HG02840 (cell line): Measurements from ENCODE around the gene FLII.

Experiments
- ATAC-seq: cut with Tn5 transposase; IDR thresholded peaks from one replicate; pipeline ENCODE4 v1.9.1; 2021; ENCODE audit warnings: mild to moderate bottlenecking, moderate library complexity, moderate number of reproducible peaks; ENCODE audit not compliant: unreplicated experiment, low FRiP score

The FLII gene

DNA sequence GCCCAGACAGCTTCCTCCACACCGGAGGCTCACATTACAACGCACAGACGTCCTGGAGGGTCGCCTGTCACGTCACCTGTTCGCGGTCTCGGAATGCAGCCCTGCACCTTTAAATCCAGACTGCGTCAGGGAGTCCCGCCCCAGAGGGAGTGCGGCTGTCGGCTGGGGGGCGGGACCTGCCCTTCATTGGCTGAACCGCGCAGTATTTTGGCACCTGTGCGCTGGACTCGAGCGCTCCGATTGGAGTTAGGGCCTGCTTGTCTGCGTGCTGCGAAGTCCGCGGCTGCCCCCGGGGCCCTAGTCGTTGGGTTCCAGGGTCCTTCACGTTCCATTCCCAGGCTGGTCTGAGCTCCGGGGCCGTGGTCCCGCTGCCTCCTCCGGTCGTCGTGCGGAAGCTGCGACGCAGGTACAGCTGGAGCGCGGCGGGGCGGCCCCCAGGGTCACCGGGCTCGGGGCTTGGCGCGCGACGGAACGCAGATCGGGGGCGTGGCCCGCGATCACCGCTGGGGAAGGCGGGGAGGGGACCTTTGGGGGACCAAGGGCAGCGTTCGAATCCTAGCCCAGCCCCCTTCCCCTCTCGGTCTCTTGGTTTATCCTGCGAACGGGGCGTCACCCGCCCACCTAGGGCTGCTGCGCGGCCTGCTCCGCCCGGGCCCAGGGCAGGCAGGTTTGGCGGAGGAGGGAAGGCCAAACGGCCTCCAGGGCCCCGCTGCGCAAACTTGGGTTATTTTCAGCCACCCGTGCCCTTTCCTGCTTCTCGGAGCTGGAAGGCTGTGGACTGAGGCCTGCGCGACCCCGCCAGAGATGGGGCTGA lies 2.0 kb upstream of the FLII start, which contains the start of gene MIEF2:
Gene MIEF2 (plus strand): TSS at position 331 of the 814 bp plus-strand sequence. CDS start 2,059 bp downstream, outside the sequence.
- ATAC-seq, result peak; percentile 79

DNA sequence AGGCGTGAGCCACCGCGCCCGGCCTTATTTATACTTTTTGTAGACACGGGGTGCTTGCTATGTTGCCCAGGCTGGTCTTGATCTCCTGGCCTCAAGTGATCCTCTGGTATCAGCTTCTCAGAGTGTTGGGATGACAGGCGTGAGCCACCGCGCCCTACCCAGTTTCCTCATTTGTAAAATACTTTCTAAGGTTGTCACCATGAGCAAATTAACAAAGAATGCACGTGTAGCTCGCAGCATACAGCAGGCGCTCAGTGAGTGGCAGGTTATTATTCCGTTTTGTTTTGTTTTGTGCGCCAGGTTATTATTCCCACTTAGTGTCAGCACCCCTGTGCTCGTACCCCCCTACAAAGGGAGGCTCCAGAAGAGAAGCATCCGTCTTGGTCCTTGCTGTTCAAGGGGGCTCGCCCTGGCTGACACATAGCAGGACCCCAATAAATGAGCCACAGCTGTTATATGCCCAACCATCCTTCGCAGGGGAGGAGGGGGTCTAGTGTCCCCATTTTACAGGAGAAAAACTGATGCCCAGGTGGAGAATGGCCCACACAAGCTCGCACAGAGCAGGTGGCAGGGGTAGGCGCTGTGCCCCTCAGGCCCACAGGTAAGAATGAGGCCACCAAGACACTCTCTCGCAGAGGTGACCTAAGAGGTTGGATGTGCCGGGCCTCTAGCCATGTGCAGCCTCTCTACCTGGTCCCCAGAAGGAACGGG lies 1.2 kb upstream of the FLII start:
- no peak for ATAC-seq

- ATAC-seq, result no peak
These were observed 569 bp downstream of the FLII start for GRCh38 chr17:18257982-18258355.

GRCh38 chr17:18257268-18257981 lies 1.1 kb downstream of the FLII start:
- ATAC-seq, result no peak

GRCh38 chr17:18256776-18257175 lies 1.8 kb downstream of the FLII start:
- ATAC-seq, result no peak

- ATAC-seq, result no peak
These were observed 2.2 kb downstream of the FLII start for GRCh38 chr17:18256351-18256750.

DNA sequence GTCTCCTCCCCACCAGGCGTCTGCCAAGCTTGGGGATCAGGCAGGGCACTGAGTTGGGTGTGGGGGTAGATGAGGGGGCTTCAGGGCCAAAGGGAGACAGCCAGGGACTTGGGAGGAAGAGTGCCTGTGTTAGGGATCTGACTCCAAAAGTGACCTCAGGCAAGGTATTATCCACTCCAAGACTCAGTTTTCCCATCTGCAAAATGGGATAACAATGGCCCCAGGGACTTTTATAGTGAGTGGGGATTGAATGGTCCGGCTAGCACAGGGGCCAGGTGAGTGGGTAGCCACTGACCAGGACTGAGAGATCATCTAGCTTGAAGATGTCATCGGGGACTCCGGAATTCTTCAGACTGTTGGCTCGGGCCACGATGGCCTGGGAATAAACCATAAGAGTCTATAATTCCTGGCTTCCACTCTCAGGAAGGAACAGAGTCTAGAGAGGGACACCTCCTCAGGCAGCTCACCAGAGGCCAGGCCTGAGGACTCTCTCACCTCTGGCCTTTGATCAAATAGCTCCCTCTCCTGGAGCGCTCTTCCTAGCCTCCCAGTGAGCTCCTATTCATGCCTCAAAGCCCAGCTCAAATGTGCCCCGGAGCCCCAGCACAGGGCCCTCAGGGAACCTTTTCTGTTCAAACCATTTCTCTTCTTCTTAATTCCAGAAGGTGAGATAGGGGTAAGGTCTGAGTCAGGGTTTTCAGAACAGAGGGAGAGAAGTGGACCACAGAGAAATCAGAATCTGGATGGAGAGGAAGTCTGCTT lies 3.5 kb downstream of the FLII start:
- no peak for ATAC-seq

GRCh38 chr17:18253947-18254821 lies 4.4 kb downstream of the FLII start:
- ATAC-seq, result no peak

GRCh38 chr17:18253187-18253884 lies 5.2 kb downstream of the FLII start:
- no peak for ATAC-seq

DNA sequence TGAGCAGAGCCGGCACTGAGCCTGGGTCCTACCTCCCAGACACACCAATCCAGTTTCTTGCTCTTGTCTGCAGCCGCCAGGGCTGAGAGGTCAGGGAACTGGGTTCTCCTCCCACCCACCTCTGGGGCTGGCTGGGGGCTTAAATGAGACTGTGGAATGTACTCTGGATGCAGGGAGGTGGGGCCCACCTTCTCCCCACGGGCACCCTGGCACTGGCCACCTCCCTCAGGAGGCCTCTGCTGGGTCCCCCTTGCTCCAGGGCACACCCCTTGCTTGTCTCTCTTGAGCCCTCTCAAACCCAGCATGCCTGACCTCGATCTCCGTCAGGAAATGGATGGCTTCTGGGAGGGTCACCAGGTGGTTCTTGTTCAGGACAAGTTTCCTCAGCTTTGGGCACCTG lies 6.4 kb downstream of the FLII start:
- ATAC-seq, result no peak

DNA sequence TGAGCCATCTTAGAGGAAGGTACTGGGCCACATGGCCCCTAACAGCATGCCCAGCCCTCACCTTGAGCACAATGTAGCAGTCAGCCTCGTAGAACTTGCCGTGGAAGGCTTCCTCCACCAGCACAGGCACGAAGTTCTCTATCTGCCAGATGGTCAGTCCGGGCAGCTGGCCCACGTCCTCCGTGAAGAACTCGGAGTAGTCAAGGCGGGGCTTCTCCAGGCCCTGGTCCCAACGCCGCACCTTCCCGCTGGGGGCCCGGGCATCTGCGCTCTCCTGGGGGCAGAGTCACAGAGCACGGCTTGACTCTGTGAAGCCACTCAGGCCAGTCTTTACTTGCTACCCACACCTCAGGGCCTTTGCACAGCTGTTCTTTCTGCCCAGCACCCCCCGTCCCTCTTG lies 7.3 kb downstream of the FLII start:
- ATAC-seq, result no peak

DNA sequence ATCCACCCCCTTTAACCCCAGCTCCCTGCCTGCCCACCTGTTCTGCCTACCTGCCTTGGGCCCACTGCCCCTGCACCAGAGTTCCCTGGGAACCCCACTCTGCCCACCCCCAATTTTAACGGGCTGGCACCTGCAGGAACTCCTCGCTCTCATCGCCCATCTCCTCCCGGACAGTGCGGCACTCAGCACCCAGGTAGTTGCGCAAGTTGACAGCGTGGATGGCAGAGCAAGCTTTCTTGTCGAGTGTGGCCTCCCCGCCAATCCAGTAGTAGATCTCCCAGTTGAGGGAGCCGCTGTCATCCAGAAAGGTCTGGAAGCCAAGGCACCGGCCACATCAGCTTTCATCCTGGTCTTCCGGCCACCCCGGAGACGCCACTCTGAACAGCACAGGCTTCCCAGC lies 7.8 kb downstream of the FLII start:
- ATAC-seq, result no peak

DNA sequence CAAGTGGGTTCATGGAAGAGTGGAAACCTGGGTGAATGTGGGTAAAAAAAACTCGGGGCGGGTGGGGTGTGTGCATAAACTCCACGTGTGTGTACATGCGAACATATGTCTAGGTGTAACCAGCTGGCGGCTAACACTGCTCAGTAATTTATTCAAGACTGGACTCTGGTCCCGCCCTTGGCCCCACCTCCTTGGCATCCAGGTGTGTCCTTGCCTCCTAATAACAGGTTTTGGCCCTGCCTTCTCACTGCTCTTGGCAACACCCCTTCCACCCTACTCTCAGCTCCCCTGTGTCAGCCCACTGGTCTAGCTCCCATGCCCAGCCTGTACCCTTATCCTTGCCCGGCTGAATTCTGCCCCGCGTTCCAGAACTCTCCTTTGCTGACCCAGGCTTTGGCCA lies 8.3 kb downstream of the FLII start:
- no peak for ATAC-seq

GRCh38 chr17:18248811-18249210 lies 9.7 kb downstream of the FLII start:
- no peak for ATAC-seq

GRCh38 chr17:18248300-18248731 lies 10.2 kb downstream of the FLII start:
- ATAC-seq, result no peak

GRCh38 chr17:18247613-18248001 lies 10.9 kb downstream of the FLII start:
- ATAC-seq, result no peak

DNA sequence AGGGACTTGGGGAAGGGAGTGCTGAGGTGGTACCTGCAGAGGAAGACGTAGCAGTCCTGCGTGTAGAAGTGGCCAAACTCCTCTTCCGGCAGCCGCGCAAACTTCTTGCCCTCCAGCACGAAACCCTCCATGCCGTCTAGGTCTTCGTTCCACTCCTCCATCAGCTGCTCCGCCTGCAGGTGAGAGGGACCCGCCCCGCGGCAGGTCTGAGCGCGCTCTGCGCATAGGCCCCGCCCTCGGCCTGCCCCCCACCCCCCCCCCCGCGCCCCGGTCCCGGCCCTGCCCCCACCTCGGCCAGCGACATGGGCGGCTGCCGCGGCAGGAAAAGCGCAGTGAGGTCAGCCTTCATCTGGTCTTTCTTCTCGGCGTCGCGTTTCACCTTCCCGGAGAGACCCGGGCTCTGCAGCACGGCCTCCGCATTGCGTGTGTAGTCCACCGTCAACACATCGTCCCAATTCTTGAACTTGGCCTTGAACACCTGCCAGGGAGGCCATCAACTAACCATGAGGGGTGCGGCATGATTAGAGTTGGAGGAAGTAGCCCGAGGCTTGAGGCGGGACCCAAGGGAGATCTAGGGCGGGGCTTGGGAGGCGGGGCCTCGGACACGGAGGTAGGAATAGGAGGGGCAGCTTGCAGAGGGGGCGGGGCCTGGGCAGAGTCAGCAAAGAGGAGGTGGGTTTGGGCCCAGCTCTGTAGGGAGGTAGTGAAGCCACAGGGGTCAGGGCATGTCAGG lies 11.5 kb downstream of the FLII start:
- ATAC-seq, result no peak

DNA sequence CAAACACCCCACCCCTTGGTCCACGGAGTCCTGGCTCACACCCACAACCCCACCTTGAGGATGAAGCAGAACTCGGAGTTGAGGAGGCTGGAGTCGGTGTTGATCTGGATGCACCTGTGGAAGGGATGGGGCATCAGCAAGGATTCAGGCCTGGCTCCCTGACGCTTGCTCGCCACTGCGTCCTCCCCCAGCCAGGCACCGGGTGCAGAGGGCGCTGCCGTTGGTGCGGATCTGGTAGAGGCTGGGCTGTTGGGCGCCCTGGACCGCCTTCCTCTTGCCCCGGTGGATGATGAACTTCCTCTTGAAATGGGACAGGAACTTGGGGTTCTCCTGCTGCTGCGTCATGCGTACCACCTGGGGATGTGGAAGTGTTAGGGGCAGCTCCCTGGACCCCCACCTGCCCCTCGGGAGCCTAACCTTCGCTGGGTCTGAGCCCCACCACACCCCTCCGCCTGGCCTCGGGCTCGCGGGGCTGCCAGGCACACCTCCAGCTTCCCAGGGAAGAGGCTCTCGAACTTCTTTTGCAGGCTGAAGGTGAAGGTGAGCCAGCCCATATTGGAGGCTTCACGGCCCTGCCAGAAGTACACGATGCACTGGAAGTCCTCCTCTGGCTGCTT lies 12.3 kb downstream of the FLII start:
- ATAC-seq, result no peak
